Tibial nerve (tissue), 4 donors: ENCODE results near the gene POLDIP3.
"Not testable (repeated sequence)": the region's sequence is repeated elsewhere in the genome, so short reads cannot be mapped to it uniquely, and the experiment has no call there.

Experiments
- EP300 ChIP-seq, 2 donors: sonication (generic); formaldehyde crosslinking; IDR thresholded peaks; one replicate each; pipeline ENCODE4 v1.6.1; 2017; ENCODE audit warnings: antibody characterized with exemption in 2 of 2, mild to moderate bottlenecking in 1 of 2
- POLR2A ChIP-seq, 2 donors: fragments of 450-650 bp; IDR thresholded peaks; one replicate each; pipeline ENCODE4 v1.6.1; 2017; ENCODE audit warnings: antibody characterized with exemption in 2 of 2, mild to moderate bottlenecking in 2 of 2, moderate library complexity in 2 of 2
- TF ChIP-seq, protein P1 (sequence below), 5 experiments: fragments of 200-600 bp in 3 of 5; fragments of 450-650 bp in 2 of 5; sonication (generic) in 3 of 5; IDR thresholded peaks; one replicate each; pipeline ENCODE4 v1.5.1; 2016 to 2019; ENCODE audit warnings: antibody characterized with exemption in 5 of 5, mild to moderate bottlenecking in 3 of 5, moderate library complexity in 2 of 5

DNA sequence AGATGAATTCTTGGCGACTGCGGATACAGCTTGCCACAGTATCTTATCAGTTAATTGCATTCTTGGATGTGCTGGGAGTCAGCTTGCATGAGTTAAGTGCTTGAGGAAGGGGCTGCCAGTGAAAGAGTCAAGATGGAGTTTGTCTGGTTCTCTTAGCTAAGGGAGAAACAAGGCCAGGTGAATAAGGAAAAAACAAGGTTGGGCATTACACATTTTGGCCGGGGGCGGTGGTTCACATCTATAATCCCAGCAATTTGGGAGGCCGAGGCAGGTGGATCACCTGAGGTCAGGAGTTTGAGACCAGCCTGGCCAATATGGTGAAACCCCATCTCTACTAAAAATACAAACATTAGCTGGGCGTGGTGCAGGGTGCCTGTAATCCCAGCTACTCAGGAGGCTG lies 66.6 kb downstream of the POLDIP3 start:
- TF ChIP-seq, protein P1, sequence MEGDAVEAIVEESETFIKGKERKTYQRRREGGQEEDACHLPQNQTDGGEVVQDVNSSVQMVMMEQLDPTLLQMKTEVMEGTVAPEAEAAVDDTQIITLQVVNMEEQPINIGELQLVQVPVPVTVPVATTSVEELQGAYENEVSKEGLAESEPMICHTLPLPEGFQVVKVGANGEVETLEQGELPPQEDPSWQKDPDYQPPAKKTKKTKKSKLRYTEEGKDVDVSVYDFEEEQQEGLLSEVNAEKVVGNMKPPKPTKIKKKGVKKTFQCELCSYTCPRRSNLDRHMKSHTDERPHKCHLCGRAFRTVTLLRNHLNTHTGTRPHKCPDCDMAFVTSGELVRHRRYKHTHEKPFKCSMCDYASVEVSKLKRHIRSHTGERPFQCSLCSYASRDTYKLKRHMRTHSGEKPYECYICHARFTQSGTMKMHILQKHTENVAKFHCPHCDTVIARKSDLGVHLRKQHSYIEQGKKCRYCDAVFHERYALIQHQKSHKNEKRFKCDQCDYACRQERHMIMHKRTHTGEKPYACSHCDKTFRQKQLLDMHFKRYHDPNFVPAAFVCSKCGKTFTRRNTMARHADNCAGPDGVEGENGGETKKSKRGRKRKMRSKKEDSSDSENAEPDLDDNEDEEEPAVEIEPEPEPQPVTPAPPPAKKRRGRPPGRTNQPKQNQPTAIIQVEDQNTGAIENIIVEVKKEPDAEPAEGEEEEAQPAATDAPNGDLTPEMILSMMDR (IDR thresholded peaks at IDR 0.05) = not testable (repeated sequence)
- TF ChIP-seq POLR2A, EP300 (IDR thresholded peaks at IDR 0.05): not testable (repeated sequence)
